ENCODE results near the gene PREB. TPM values are rescaled to one million over a fixed set of nuclear protein-coding genes. Genes with fewer than 3 reads are reported as not detected.

Gene PREB
- total RNA-seq, 4 donors from 2014 or later, result 45.5 to 77.9 (median 53.9) TPM

GRCh38 chr2:27095427-27095744, 39.0 kb downstream of the PREB start:
- H3K27me3 ChIP-seq, result no peaks in the 10 kb centered on the region
- peaks cover 0 to 5% (median 0%) of the 10 kb centered on the region in 3 donors for H3K36me3 ChIP-seq
- no peak overlapping the region for H3K27ac ChIP-seq
- H3K4me3 ChIP-seq, result no peak overlapping the region
- intact Hi-C loops (cut with DNase I), result loop anchor here (10.0 kb wide), 1 partner anchor 209 kb away; the partner anchor contains the start of gene UCN
- TF ChIP-seq CTCF (IDR thresholded peaks at IDR 0.05) (no peak), POLR2A (IDR thresholded peaks at IDR 0.05) (no peak)
- 90 to 100% methylated on average over 1 to 2 of the region's 2 CpGs for WGBS, 2 donors
- peaks cover 6 to 11% (median 8%) of the 10 kb centered on the region in 3 donors for H3K4me1 ChIP-seq
- no peaks in the 10 kb centered on the region for H3K9me3 ChIP-seq
- DNase-seq, result no peak

GRCh38 chr2:27094353-27094984, 40.0 kb downstream of the PREB start:
- intact Hi-C loops (cut with DNase I), result loop anchor here (10.0 kb wide), 1 partner anchor 210 kb away; the partner anchor contains the start of gene UCN
- peaks cover 6 to 11% (median 8%) of the 10 kb centered on the region in 3 donors for H3K4me1 ChIP-seq
- no peak for DNase-seq
- H3K27ac ChIP-seq, result no peak overlapping the region
- 90 to 92% methylated on average over 12 to 17 of the region's 24 CpGs for WGBS, 2 donors
- TF ChIP-seq CTCF (IDR thresholded peaks at IDR 0.05) (no peak), POLR2A (IDR thresholded peaks at IDR 0.05) (no peak)
- no peak overlapping the region for H3K4me3 ChIP-seq
- peaks cover 0 to 4% (median 0%) of the 10 kb centered on the region in 3 donors for H3K36me3 ChIP-seq
- no peaks in the 10 kb centered on the region for H3K27me3 ChIP-seq
- no peaks in the 10 kb centered on the region for H3K9me3 ChIP-seq

- 75 to 93% methylated on average over 4 to 6 of the region's 6 CpGs for WGBS, 2 donors
- H3K4me3 ChIP-seq, result no peak overlapping the region
- H3K9me3 ChIP-seq, result no peaks in the 10 kb centered on the region
- no peaks in the 10 kb centered on the region for H3K36me3 ChIP-seq
- H3K27ac ChIP-seq, result no peak overlapping the region
- H3K4me1 ChIP-seq, result peaks cover 6 to 11% (median 8%) of the 10 kb centered on the region in 3 donors
- no peak for DNase-seq
- intact Hi-C loops (cut with DNase I), result loop anchor here (10.0 kb wide), 1 partner anchor 211 kb away; the partner anchor contains the start of gene UCN
- no peaks in the 10 kb centered on the region for H3K27me3 ChIP-seq
- TF ChIP-seq CTCF (IDR thresholded peaks at IDR 0.05), result no peak
- TF ChIP-seq POLR2A (IDR thresholded peaks at IDR 0.05), result no peak
These were observed 40.7 kb downstream of the PREB start for GRCh38 chr2:27093430-27094352.

GRCh38 chr2:27092696-27093429, 41.6 kb downstream of the PREB start:
- intact Hi-C loops (cut with DNase I), result loop anchor here (10.0 kb wide), 1 partner anchor 212 kb away; the partner anchor contains the start of gene UCN
- H3K9me3 ChIP-seq, result no peaks in the 10 kb centered on the region
- no peak for TF ChIP-seq CTCF (IDR thresholded peaks at IDR 0.05)
- no peak for TF ChIP-seq POLR2A (IDR thresholded peaks at IDR 0.05)
- WGBS, 2 donors, result 54 to 73% methylated on average over 3 to 6 of the region's 10 CpGs
- no peaks in the 10 kb centered on the region for H3K27me3 ChIP-seq
- peaks cover 6 to 11% (median 8%) of the 10 kb centered on the region in 3 donors for H3K4me1 ChIP-seq
- no peak overlapping the region for H3K27ac ChIP-seq
- DNase-seq, result no peak
- no peaks in the 10 kb centered on the region for H3K36me3 ChIP-seq
- no peak overlapping the region for H3K4me3 ChIP-seq
